ENCODE measurements around the gene ADAM17. TPM values are rescaled to one million over a fixed set of nuclear protein-coding genes. Genes with fewer than 3 reads are reported as not detected.

The ADAM17 gene
- total RNA-seq, 1 donor from 2014 or later: 48.8 TPM

GRCh38 chr2:9538000-9538507 is 17.6 kb downstream of the ADAM17 start:
- no peak for DNase-seq (ENCODE audit: low spot score in 2 of 2, unreplicated experiment in 2 of 2)
- no peak overlapping the region for H3K4me3 Mint-ChIP-seq
- H3K9me3 Mint-ChIP-seq: no peaks in the 10 kb centered on the region
- H3K4me1 Mint-ChIP-seq: peaks cover 22% of the 10 kb centered on the region
- peak overlapping the region; percentile 55 for H3K27ac Mint-ChIP-seq
- no peak for TF ChIP-seq CTCF (IDR thresholded peaks at IDR 0.05; ENCODE audit: unreplicated experiment)
- peaks cover 13% of the 10 kb centered on the region for H3K36me3 Mint-ChIP-seq
- no peaks in the 10 kb centered on the region for H3K27me3 Mint-ChIP-seq (ENCODE audit: low read depth)

- H3K27ac Mint-ChIP-seq: peak overlapping the region; percentile 2
- no peak for DNase-seq (ENCODE audit: low spot score in 2 of 2, unreplicated experiment in 2 of 2)
- peaks cover 10% of the 10 kb centered on the region for H3K36me3 Mint-ChIP-seq
- H3K9me3 Mint-ChIP-seq: no peaks in the 10 kb centered on the region
- TF ChIP-seq CTCF (IDR thresholded peaks at IDR 0.05; ENCODE audit: unreplicated experiment): no peak
- peaks cover 22% of the 10 kb centered on the region for H3K4me1 Mint-ChIP-seq
- H3K4me3 Mint-ChIP-seq: no peak overlapping the region
- no peaks in the 10 kb centered on the region for H3K27me3 Mint-ChIP-seq (ENCODE audit: low read depth)
Observed at GRCh38 chr2:9536504-9536903, 19.1 kb downstream of the ADAM17 start.

GRCh38 chr2:9535177-9535576 is 20.5 kb downstream of the ADAM17 start:
- Mint-ChIP-seq H3K27me3 (ENCODE audit: low read depth) (no peaks in the 10 kb centered on the region), H3K4me3 (no peak overlapping the region), H3K9me3 (no peaks in the 10 kb centered on the region), H3K36me3 (peaks cover 14% of the 10 kb centered on the region), H3K4me1 (peaks cover 22% of the 10 kb centered on the region), H3K27ac (no peak overlapping the region)
- TF ChIP-seq CTCF (IDR thresholded peaks at IDR 0.05; ENCODE audit: unreplicated experiment): no peak
- DNase-seq (ENCODE audit: low spot score in 2 of 2, unreplicated experiment in 2 of 2): no peak

GRCh38 chr2:9533663-9534062 is 22.0 kb downstream of the ADAM17 start:
- H3K36me3 Mint-ChIP-seq: peaks cover 18% of the 10 kb centered on the region
- H3K27me3 Mint-ChIP-seq (ENCODE audit: low read depth): no peaks in the 10 kb centered on the region
- no peak for DNase-seq (ENCODE audit: low spot score in 2 of 2, unreplicated experiment in 2 of 2)
- H3K4me3 Mint-ChIP-seq: no peak overlapping the region
- TF ChIP-seq CTCF (IDR thresholded peaks at IDR 0.05; ENCODE audit: unreplicated experiment): no peak
- no peaks in the 10 kb centered on the region for H3K9me3 Mint-ChIP-seq
- peaks cover 15% of the 10 kb centered on the region for H3K4me1 Mint-ChIP-seq
- no peak overlapping the region for H3K27ac Mint-ChIP-seq

- Mint-ChIP-seq H3K4me1 (peaks cover 7% of the 10 kb centered on the region), H3K27me3 (ENCODE audit: low read depth) (no peaks in the 10 kb centered on the region), H3K4me3 (no peak overlapping the region), H3K36me3 (peaks cover 26% of the 10 kb centered on the region), H3K27ac (no peak overlapping the region), H3K9me3 (no peaks in the 10 kb centered on the region)
- no peak for TF ChIP-seq CTCF (IDR thresholded peaks at IDR 0.05; ENCODE audit: unreplicated experiment)
- no peak for DNase-seq (ENCODE audit: low spot score in 2 of 2, unreplicated experiment in 2 of 2)
Observed at GRCh38 chr2:9532421-9532820, 23.2 kb downstream of the ADAM17 start.

All from mesothelial cell of epicardium (in vitro differentiated cells).